B cell (primary cell): ENCODE measurements around the gene CCDC28B. TPM values are rescaled to one million over a fixed set of nuclear protein-coding genes. Genes with fewer than 3 reads are reported as not detected.

ENCODE experiments used
- ATAC-seq: fragments of 200-7000 bp; cut with Tn5 transposase; one replicate; pipeline ENCODE4 v1.10.0; 2021; ENCODE audit warnings: low read depth, mild to moderate bottlenecking, moderate number of reproducible peaks, moderate library complexity
- CTCF ChIA-PET: fragments of 350-600 bp; sonication (Branson Sonifier 250); formaldehyde crosslinking; loops from one replicate; lab custom pipeline; 2021; ENCODE audit warnings: antibody characterized with exemption, inconsistent platforms; lab: Charles Lee
- POLR2A ChIA-PET: fragments of 350-600 bp; sonication (Branson Sonifier 250); formaldehyde crosslinking; loops from one replicate; lab custom pipeline; 2021; ENCODE audit warnings: antibody characterized with exemption; lab: Charles Lee
- DNase-seq: peaks from one replicate; pipeline ENCODE4 v3.0.0; 2013
- H2AFZ ChIP-seq: 2 replicates; pipeline ENCODE4 v1.6.1; 2012; ENCODE audit warnings: mild to moderate bottlenecking, low read depth, low read length; ENCODE audit not compliant: insufficient read depth, poor library complexity, severe bottlenecking
- H3K27ac ChIP-seq, 2 donors: 1 replicate in 1 of 2; 2 replicates in 1 of 2; pipeline ENCODE4 v1.5.1; 2012 to 2013; ENCODE audit warnings: low read length in 2 of 2, mild to moderate bottlenecking in 2 of 2, moderate library complexity in 1 of 2
- H3K27me3 ChIP-seq, 4 experiments: fragments of 200-600 bp in 1 of 4; sonication (generic) in 1 of 4; replicated peaks in 1 of 4; 1 replicate in 2 of 4; 2 replicates in 2 of 4; pipeline versions ENCODE4 v1.6.1 to v1.7.0; 2013 to 2016; ENCODE audit warnings: low read length in 3 of 4, mild to moderate bottlenecking in 2 of 4, mixed read lengths in 1 of 4, moderate library complexity in 1 of 4; ENCODE audit not compliant: insufficient read depth in 4 of 4, control insufficient read depth in 3 of 4; ENCODE audit errors: control extremely low read depth in 1 of 4
- H3K36me3 ChIP-seq, 2 experiments: replicated peaks in 1 of 2; 1 replicate in 1 of 2; 2 replicates in 1 of 2; pipeline versions ENCODE4 v1.6.1 to v1.7.1; 2013; ENCODE audit warnings: low read length in 1 of 2; ENCODE audit not compliant: insufficient read depth in 2 of 2, control insufficient read depth in 1 of 2; ENCODE audit errors: control extremely low read depth in 1 of 2, extremely low read depth in 1 of 2
- H3K4me1 ChIP-seq, 2 donors: fragments of 200-600 bp in 1 of 2; sonication (generic) in 1 of 2; 1 replicate in 1 of 2; 2 replicates in 1 of 2; pipeline versions ENCODE4 v1.5.1 to v1.6.1; 2013 to 2017; ENCODE audit warnings: low read length in 2 of 2; ENCODE audit not compliant: control insufficient read depth in 2 of 2, insufficient read depth in 2 of 2
- H3K4me2 ChIP-seq: replicated peaks from 2 replicates; pipeline ENCODE3; 2012; ENCODE audit warnings: mild to moderate bottlenecking, low read depth, low read length; ENCODE audit not compliant: poor library complexity, severe bottlenecking
- H3K4me3 ChIP-seq, 5 experiments: fragments of 200-600 bp in 1 of 5; sonication (generic) in 1 of 5; 1 replicate in 3 of 5; 2 replicates in 2 of 5; pipeline versions ENCODE4 v1.5.1 to v1.7.0; 2011 to 2016; ENCODE audit warnings: low read length in 4 of 5, mild to moderate bottlenecking in 4 of 5, low read depth in 2 of 5, control low read depth in 1 of 5, moderate library complexity in 1 of 5; ENCODE audit not compliant: insufficient read depth in 1 of 5; ENCODE audit errors: control extremely low read depth in 1 of 5, extremely low read depth in 1 of 5
- H3K79me2 ChIP-seq: fragments of 200-600 bp; sonication (generic); one replicate; pipeline ENCODE4 v1.6.0; 2016; ENCODE audit warnings: low read length; ENCODE audit not compliant: control insufficient read depth, insufficient read depth
- H3K9ac ChIP-seq: fragments of 200-600 bp; sonication (generic); 2 replicates; pipeline ENCODE4 v1.6.1; 2017; ENCODE audit warnings: mild to moderate bottlenecking, low read length, moderate library complexity
- H3K9me3 ChIP-seq, 3 donors: one replicate each; pipeline versions ENCODE4 v1.6.1 to v1.7.1; 2013; ENCODE audit warnings: low read length in 2 of 3; ENCODE audit not compliant: control insufficient read depth in 2 of 3, insufficient read depth in 1 of 3; ENCODE audit errors: control extremely low read depth in 1 of 3
- H4K20me1 ChIP-seq: 2 replicates; pipeline ENCODE4 v1.6.0; 2012; ENCODE audit warnings: mild to moderate bottlenecking, low read length; ENCODE audit not compliant: insufficient read depth, control insufficient read depth, poor library complexity, severe bottlenecking
- H3K27ac Mint-ChIP-seq: one replicate; pipeline ENCODE4 v1.8.0; 2021; ENCODE audit warnings: mixed read lengths
- H3K27me3 Mint-ChIP-seq: one replicate; pipeline ENCODE4 v1.8.0; 2021; ENCODE audit warnings: mixed read lengths
- H3K4me1 Mint-ChIP-seq: one replicate; pipeline ENCODE4 v1.8.0; 2021; ENCODE audit warnings: mixed read lengths
- H3K4me3 Mint-ChIP-seq: one replicate; pipeline ENCODE4 v1.8.0; 2021; ENCODE audit warnings: mixed read lengths
- H3K9me3 Mint-ChIP-seq: one replicate; pipeline ENCODE4 v1.8.0; 2022; ENCODE audit warnings: mixed read lengths; ENCODE audit not compliant: insufficient read depth
- CTCF ChIP-seq: fragments of 200-600 bp; IDR thresholded peaks from one replicate; pipeline ENCODE4 v1.8.0; 2022; ENCODE audit warnings: antibody characterized with exemption, mild to moderate bottlenecking
- EZH2 ChIP-seq: IDR thresholded peaks from 2 replicates; pipeline ENCODE4 v1.6.1; 2012; ENCODE audit warnings: borderline replicate concordance, low read depth, mild to moderate bottlenecking, moderate library complexity, low read length; ENCODE audit not compliant: insufficient read depth, poor library complexity, severe bottlenecking
- WGBS: methylation state at CpG from one replicate; pipeline ENCODE4 v1.1.5; 2013; ENCODE audit warnings: missing lambda C conversion rate; ENCODE audit not compliant: insufficient coverage; 5-methylcytosine and 5-hydroxymethylcytosine counted together
- intact Hi-C: fragments of 100-400 bp; cut with micrococcal nuclease; formaldehyde crosslinking; loops from one replicate; pipeline ENCODE4 v1.10.0; 2022
- polyA plus RNA-seq: library from polyadenylated mRNA; depleted of rRNA; stranded (reverse); fragments of >200 nt; gene quantifications from 2 replicates; pipeline ENCODE4 v1.2.3, GENCODE V29; 2012
- total RNA-seq, 2 donors: library from RNA; stranded (reverse); fragments of 120-200 nt in 1 of 2; gene quantifications; 1 replicate in 1 of 2; 2 replicates in 1 of 2; pipeline versions ENCODE4 v1.2.3 to v1.2.4, GENCODE V29; 2013 to 2022

The CCDC28B gene
- total and polyA plus RNA-seq, 2 donors (not counting 1 experiment from before 2014, with no cell fraction given), result 7.8 to 8.0 TPM

DNA sequence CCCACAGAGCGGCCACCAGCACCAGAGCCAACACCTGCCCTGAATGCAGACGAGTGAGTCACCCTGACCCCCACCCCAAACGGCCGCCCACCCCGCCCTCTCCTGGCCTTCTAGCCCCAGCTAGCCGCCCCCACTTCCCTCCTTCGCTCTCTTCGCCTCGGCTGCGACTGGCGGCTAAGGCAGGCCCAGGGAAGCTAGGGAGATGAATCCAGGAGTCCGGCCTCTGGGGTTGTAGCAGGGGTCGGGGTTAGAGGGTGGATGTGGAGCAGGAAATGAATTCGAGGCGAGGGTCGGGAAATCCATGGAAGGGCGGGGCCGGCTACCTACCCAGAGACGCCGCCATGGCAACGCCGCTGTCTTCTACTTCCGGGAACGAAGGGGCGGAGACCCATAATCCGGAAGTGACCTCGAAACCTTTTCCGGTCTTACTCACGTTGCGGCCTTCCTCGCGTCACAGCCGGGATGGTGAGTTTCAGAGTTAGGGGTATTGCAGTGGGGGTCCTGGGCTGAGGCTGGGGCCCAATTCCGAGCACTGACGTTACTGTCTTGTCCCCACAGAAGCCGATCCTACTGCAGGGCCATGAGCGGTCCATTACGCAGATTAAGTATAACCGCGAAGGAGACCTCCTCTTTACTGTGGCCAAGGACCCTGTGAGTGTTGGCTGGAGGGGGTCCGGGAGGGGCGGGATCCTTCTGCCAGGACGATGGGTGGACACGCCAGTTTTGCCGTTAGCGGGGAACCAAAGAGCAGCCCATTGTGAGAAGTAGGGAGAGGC is 21.8 kb downstream of the CCDC28B start, which contains the start of the genes EIF3I and TMEM234:
EIF3I (plus strand) TSS at position 428 of the 776 bp plus-strand sequence; CDS start at position 463, 35 bp downstream.
TMEM234 (minus strand) TSS at position 374 of the 776 bp plus-strand sequence; CDS start at position 343, 31 bp downstream.
- H3K27me3 Mint-ChIP-seq, result no peaks in the 10 kb centered on the region
- peak; percentile 86 for ATAC-seq
- Histone ChIP-seq H3K9ac (peak within 1 kb of the TSS; percentile 97), H3K9me3 (no peaks in the 10 kb centered on the region), H3K79me2 (peaks cover 47% of the 10 kb centered on the region), H2AFZ (peak within 1 kb of the TSS; percentile 80), H4K20me1 (peaks cover 8% of the 10 kb centered on the region), H3K27me3 (no peaks in the 10 kb centered on the region), H3K27ac (peak within 1 kb of the TSS; percentile 72 to 94), H3K4me3 (peak within 1 kb of the TSS; percentile 61 to 99 (median 93)), H3K4me2 (peak within 1 kb of the TSS; percentile 87), H3K4me1 (peaks cover 28 to 30% of the 10 kb centered on the region in 2 donors), H3K36me3 (peaks cover 3 to 35% of the 10 kb centered on the region in 2 experiments)
- TF ChIP-seq EZH2 (no peak), CTCF (no peak)
- POLR2A ChIA-PET, result interaction anchor here (0.6 to 2.0 kb wide), 10 partner anchors 11 to 768 kb away, joined by 3 to 9 read pairs (median 4); partner anchors contain the start of genes IQCC and MARCKSL1
- CTCF ChIA-PET, result interaction anchor here (1.0 to 3.6 kb wide), 4 partner anchors 18 to 95 kb away, joined by 3 to 15 read pairs (median 8); partner anchors contain the start of genes CCDC28B and HDAC1
- intact Hi-C loops, result loop anchor here (1.0 kb wide), 8 partner anchors 18 to 172 kb away; partner anchors contain the start of genes BSDC1, HDAC1, MARCKSL1 and TXLNA
- H3K27ac Mint-ChIP-seq, result peak within 1 kb of the TSS; percentile 98
- DNase-seq, result peak; percentile 94
- H3K4me3 Mint-ChIP-seq, result peak within 1 kb of the TSS; percentile 97
- peaks cover 43% of the 10 kb centered on the region for H3K4me1 Mint-ChIP-seq
- under 1% methylated on average over 38 of the region's 46 CpGs for WGBS
- H3K9me3 Mint-ChIP-seq, result no peaks in the 10 kb centered on the region
